HG02759 (cell line): ENCODE measurements around the gene OR2A5.
"Not testable (repeated sequence)": the region's sequence is repeated elsewhere in the genome, so short reads cannot be mapped to it uniquely, and the experiment has no call there.

ENCODE experiments used
- ATAC-seq: cut with Tn5 transposase; IDR thresholded peaks from one replicate; pipeline ENCODE4 v1.9.1; 2021; ENCODE audit warnings: mild to moderate bottlenecking, moderate library complexity; ENCODE audit not compliant: unreplicated experiment

The OR2A5 gene

DNA sequence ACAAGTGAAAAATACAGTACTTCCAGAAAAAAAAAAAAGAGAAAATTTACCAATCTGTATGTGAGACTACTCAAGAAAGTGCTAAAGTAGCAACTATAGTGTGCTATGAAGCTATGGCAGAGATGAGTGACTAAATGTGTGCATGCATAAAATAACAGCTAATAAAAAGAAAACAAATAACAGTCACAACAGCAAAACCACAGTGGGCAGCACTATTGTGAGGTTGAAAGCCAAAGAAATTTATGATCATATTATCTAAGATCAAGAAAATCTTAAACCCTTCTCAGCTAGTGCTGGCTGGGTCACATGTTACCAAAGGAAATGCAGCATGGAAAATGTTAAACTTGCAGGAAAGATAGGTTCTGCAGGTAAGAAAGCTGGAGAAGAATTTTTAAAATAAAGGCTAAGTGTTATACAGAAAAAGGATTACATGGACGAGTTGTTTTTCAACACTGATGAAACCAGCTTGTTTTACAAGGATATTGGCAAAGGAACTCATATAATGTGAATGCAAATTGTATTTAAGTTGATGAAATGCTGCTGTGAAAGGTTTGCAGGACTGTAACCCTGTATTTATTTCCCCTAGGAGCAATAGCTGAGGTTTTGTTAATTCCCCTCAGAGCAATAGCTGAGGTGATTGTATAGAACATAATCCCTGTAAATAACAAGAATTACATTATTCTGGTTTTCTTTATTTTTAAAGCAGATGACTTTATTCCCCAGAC lies 15.6 kb upstream of the OR2A5 start:
- ATAC-seq, result no peak

DNA sequence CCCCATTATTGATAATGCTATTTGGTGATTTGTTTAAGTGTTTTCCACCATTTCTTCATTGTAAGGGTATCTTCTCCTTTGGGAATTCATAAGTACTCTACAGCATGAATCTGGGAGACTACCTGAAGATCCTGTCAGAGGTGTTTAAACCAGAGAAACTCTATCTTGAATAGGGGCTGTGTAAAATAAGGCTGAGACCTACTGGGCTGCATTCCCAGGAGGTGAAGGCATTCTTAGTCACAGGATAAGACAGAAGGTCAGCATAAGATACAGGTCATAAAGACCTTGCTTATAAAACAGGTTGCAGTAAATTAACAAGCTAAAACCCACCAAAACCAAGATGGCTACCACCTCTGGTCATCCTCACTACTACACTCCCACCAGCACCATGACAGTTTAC lies 13.4 kb upstream of the OR2A5 start:
- ATAC-seq, result no peak

DNA sequence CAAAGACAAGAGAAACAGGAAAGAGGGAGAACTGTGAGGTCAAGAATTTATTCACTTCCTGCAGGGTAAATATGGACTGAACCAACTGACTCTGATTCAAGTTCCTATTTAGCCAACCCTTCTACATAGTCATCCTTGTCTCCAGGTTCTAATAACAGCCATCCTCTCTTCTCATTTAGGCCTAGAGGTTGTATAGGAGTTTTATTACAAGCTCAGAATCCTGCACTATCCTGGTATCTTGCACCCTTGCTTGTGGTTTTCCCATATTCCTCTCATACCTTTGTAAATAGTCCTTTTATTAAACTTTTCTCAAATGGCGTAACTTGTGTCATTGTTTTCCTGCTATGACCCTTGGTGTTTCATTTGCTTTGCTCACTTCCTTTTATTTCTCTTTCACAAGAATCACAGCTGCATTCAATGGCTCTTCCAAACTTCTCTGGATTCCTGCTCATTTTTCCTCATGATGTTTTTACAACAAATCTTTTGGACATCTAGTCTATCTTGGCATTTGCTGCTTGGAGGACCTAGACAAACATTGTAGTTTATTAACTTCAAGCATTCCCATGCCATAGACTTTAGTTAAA lies 12.4 kb upstream of the OR2A5 start:
- no peak for ATAC-seq

DNA sequence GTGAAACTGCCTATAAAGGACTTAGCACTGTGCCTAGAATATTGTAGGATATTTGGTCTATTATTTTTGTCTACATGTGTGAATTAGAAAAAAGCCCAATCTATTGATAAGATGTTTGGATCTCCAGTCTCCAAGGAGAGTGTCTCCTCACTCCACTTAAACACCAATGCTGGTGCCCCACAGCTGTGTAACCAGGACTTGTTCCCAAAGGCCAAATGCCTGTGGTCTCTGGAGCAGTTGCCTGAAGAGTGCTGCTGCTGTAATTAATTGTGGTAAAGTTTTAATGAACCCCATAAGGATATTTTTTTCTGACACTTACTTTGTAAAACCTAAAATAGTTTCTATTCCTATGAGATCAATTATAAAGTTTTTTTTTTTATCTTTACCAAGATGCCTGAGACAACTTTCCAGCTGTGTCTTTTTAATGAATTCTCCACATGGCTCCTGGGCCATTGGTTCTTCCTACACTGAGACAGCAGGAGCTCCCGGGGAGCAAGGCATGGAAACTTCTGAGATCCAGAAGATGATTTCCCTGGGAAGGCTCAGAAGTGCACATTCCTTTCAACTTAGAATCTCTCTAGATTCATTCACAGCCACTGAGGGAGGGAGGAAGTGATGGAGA lies 11.2 kb upstream of the OR2A5 start:
- ATAC-seq, result no peak

DNA sequence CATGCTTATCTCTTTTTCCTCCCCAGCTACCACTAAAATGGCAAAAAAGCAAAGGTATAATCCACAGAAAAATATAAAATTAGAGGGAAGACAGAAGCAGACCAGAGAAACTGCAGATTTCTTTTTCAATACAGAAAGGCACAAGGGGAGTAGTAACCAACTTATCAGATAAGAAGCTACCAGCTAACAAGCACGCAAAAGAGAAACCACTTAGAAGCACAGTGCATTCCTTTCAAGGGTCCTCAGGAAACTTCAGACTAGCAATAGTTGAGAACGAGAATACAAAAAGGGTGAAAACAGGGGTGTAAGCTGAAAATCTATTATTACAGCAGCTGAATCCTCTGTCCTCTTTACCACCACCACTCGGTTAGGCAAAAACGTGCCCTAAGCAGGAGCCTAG lies 9.9 kb upstream of the OR2A5 start:
- ATAC-seq, result no peak

DNA sequence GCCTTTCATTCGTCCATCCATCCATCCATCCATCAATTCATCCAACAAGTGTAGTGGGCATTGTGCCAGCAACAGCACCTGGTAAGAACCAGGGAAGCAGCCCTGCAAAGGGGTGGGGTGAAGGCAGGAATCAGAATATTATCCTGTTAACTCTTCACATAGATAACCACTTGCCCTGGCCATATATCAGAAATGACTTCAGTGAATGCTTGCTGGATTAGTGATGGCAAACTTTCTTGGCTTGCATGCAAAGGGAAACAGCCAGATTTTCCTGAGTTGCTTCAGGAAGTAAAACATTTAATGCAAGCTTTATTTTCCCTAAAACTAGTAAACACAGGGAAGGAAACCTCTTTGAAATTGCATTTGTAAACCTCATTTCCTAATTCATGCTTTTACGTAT lies 743 bp downstream of the OR2A5 start:
- no peak for ATAC-seq

DNA sequence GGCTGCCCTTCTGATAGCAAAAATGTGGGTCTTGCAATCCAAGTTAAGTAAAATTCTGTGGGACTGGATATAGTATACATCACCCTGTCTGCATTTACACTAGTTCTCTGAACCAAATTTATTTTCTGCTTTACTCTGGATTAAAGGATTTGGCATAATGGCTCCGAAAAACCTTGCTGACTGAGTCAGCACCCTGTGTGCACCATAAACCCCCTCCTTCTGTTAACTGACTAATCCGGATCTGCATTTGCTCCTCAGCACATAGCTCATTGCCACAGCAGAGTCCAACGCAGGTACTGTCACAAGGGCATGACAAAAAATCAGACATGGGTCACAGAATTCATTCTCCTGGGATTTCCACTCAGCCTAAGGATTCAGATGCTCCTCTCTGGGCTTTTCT lies 1.3 kb downstream of the OR2A5 start:
- no peak for ATAC-seq

DNA sequence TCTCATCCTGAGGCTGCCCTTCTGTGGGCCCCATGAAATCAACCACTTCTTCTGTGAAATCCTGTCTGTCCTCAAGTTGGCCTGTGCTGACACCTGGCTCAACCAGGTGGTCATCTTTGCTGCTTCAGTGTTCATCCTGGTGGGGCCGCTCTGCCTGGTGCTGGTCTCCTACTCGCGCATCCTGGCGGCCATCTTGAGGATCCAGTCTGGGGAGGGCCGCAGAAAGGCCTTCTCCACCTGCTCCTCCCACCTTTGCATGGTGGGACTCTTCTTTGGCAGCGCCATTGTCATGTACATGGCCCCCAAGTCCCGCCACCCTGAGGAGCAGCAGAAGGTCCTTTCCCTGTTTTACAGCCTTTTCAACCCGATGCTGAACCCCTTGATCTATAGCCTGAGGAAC lies 2.1 kb downstream of the OR2A5 start:
- ATAC-seq, result not testable (repeated sequence)

DNA sequence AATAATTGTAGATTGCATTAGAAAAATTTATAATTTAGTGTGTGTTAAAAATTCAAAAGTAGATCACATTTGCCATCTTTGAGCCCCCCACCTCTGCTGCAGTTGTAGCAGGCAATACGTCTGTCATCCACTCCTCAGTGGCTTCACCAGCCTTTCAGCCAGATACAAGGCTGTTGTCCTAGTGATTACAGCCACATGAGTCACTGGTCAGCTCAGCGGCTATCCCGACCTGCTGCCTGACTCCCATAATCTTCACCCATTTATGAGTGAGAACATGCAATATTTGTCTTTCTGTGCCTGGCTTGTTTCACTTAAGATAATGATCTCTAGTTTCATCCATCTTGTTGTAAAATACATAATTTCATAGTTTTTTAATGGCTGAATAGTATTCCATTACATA lies 9.2 kb downstream of the OR2A5 start:
- no peak for ATAC-seq

DNA sequence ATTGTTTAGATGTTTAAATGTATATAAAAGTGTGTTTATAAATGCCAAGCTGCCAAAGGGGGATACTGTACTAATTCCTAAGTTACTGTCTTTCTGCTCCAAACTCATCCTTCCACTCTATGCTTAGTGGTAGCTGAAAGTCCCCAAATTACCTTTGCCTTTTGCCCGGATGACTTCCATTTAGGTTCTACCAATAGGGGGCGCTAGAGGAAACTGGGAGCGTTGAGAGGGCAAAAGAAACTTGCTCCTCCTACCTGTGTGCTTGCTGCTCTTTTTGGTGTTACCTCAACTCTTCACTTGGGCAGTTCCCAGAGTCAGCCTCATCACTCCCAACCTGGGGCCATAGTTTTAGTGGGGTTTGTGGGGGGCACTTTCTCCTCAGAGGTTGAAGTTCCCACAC lies 15.0 kb downstream of the OR2A5 start:
- ATAC-seq, result no peak

DNA sequence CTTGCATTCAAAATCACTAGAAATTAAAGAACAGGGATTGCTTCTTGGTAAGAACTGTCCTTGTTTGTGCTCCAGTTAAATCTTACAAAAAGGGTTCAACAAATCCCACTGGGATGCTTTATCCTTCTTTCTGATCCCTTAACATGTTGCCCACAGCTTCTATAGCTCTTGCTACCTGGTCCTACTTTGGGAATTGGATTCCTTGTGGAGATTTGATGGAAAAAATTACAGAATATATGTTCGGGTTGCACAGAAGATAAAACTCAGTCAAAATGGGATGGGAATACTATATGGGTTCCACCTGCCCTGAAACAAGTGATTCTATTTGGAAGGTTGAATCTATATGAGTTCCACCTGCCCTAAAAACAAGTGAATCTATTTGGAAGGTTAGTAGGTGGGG lies 20.8 kb downstream of the OR2A5 start, which contains the start of gene OR2A25:
TSS of gene OR2A25 (plus strand) at position 301 of the 400 bp plus-strand sequence. CDS start 4,409 bp downstream, outside the sequence.
- ATAC-seq, result no peak

DNA sequence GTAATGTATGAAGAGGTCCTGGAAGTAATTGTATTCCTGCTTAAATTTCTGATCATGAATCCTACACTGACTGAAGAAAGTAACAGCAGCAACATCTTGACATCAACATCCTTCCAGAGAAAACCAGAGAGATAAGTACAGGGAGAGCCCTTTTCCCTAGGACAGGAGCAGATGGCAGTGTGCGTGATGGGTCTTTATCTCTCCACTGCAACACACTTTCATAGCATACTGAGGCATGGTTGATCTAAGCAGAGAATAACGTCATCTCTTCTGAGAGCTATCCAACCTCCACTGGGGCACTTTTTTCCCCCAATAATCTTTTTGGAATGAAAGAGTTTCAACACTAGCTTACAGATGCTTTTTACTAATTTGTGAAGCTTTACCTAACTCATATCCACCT lies 21.2 kb downstream of the OR2A5 start:
- no peak for ATAC-seq

DNA sequence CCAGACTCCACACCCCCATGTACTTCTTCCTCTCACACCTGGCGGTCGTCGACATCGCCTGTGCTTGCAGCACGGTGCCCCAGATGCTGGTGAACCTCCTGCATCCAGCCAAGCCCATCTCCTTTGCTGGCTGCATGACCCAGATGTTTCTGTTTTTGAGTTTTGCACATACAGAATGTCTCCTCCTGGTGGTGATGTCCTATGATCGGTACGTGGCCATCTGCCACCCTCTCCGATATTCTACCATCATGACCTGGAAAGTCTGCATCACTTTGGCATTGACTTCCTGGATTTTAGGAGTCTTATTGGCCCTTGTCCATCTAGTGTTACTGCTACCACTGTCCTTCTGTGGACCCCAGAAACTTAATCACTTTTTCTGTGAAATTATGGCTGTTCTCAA lies 25.6 kb downstream of the OR2A5 start:
- no peak for ATAC-seq

DNA sequence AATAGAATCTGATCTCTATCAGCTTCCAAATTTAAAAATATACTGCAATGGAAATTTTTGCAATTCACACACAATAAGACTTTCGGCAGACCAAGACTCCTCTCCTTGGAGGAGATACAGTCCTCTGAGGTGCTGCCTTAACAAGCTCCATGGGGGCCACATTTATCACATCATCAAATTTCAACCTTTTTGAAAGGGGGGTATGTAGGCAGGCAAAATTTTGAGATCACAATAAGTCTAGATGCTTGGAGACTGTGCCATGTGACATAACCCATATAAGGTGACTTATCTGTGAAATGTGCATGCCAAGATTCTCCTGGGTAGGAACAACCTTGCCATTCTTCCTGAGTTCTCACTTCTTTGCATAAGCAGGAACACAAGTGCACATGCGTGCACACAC lies 37.2 kb downstream of the OR2A5 start, which contains the start of gene OR2A12:
TSS of gene OR2A12 (plus strand) at position 301 of the 400 bp plus-strand sequence. CDS start 8,830 bp downstream, outside the sequence.
- no peak for ATAC-seq

DNA sequence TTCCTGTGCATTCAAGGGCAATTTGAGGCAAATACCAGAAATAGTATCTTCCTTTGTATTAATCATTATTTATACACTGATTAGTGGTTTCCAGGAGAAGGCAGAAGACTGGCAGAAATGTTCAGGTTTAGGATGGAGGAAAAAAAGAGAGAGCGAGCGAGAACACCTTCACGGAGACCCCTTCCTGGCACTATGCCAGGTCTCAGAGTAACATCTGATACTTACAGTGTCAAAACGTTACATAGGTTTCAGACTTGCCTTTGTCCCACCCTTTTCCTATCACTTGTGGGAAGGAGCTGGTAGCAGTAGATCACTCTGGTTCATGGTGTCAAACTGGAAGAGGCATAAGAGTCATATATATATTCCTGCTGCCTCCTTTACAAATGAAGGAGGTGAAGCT lies 38.0 kb downstream of the OR2A5 start:
- no peak for ATAC-seq

DNA sequence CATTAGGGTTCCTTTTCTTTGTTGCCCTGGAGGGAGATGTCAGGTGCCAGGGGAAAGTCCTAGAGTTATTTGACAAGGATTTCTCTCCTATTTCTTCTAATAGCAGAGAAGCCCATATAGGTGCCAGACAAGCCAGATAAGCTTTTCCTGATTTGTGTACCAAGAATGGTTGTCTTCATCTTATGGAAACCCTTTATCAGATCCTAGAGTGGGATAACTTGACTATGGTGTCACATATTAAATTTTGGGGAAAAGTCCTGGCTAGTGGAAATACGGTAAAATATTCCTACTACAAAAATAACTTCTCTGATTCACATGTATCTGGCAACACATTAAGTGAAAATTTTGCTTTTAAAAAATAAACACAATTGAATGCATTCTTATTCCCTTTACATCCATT lies 38.5 kb downstream of the OR2A5 start:
- no peak for ATAC-seq

DNA sequence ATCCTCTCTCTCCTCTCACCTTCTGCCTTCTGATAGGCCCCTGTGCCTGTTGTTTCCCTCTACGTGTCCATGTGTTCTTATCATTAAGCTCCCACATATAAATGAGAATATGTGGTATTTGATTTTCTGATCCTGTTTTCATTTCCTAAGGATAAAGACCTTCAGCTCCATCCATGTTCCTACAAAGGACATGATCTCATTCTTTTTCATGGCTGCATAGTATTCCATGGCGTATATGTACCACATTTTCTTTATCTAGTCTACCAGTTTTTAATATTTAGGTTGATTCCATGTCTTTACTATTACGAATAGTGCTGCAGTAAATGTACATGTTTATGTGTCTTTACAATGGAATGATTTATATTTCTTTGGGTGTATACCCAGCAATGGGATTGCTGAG lies 41.9 kb downstream of the OR2A5 start:
- no peak for ATAC-seq

DNA sequence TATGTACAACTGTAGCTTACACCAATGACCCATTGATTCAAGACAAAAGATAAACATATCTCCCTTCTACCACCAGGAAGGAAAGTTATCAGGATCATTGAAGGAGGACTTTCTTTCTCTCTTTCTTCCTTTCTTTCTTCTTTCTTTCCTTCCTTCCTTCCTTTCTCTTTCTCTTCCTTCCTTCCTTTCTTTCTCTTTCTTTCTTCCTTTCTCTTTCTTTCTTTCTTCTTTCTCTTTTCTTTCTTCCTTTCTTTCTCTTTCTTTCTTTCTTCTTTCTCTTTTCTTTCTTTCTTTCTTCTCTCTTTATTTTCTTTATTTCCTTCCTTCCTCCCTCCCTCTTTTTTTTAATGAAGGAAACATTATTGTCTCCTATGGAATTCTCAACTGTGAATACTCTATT lies 50.0 kb downstream of the OR2A5 start:
- ATAC-seq, result no peak

DNA sequence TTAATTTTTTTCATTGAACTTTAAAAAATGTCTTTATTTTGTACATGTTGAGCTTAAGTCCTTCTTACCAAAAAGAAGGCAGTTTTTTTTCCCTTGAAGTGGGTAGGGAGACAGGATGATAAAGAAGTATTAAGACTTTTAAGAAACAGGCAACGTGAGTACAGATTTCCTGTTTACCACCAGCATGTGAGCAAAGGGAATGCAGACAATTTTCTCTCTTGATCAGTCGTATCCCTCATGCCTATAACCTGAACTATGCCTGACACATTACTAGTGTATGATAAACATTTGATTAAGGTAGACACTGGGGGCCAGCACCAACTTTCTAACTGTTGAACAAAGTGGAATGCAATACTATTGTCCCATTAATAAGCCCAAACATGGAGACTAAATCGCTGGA lies 51.9 kb downstream of the OR2A5 start:
- ATAC-seq, result no peak

DNA sequence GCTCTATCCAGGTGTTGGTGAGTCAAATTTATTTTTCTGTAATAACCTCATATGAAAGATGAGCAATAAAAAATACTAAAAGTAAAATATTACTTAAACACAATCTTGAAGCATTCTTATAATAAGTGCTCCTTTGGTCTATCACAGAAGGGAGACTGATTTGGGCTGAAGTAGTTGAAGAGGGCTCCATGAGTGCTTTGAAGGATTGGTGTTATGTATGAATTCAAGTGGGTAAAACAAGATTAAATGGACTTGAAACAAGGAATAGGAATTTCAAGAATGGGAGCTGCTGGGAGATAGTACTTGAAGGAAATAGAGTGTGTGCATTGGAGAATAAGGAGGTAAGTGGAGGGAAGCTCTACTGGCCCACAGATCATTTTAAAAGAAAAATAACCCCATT lies 53.3 kb downstream of the OR2A5 start:
- no peak for ATAC-seq

DNA sequence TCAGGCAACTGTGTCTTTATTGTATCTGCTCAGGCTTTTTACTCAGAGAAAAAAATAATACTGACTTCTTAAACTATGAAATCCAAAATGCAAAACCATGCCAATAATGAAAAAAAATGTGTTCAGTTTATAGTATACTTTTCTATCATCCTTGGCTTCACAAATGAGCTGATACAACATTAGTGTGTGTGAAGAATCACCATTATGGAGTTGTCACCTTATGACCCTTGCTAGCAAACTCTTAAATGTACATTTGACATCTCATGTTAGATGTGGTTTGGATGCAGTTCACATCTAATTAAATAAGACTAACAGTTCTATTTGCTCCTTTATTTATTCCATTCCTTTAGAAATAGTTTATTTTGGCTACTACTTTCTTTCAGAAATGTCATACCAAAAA lies 56.5 kb downstream of the OR2A5 start:
- ATAC-seq, result no peak
